Forelimb muscle (tissue), 1 donor: Measurements from ENCODE around the gene TRMT6. TPM values are rescaled to one million over a fixed set of nuclear protein-coding genes. Genes with fewer than 3 reads are reported as not detected.

ENCODE experiments used
- DNase-seq: peaks from one replicate; pipeline ENCODE4 v3.0.0-alpha.2; 2013; ENCODE audit warnings: low read depth
- polyA plus RNA-seq: library from polyadenylated mRNA; unstranded; fragments of 120-200 nt; gene quantifications from one replicate; pipeline ENCODE4 v1.2.1, GENCODE V29; 2013; ENCODE audit not compliant: insufficient read length

TRMT6 gene
- polyA plus RNA-seq, 1 donor: 11.1 TPM

DNA sequence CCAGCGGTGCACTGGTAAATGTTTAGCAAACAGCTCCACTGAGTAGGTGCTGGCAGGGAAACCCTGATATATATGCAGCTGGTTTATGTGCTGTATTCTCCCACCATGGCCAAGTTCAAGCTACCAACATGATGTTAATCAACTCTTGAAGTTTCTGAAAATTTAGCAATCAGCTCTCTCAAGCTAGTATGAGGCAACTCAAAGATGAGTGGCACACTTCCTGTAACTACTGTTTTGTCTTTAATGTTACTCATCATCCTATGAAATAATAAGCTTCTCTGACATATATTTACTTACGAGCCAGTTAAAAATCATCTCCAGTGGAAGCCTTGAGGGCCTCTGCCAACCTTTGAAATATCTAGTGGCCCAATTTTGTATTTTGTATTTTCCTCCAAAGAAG lies 54.7 kb downstream of the TRMT6 start:
- DNase-seq: no peak

GRCh38 chr20:5893621-5894020 lies 56.7 kb downstream of the TRMT6 start:
- DNase-seq: no peak

DNA sequence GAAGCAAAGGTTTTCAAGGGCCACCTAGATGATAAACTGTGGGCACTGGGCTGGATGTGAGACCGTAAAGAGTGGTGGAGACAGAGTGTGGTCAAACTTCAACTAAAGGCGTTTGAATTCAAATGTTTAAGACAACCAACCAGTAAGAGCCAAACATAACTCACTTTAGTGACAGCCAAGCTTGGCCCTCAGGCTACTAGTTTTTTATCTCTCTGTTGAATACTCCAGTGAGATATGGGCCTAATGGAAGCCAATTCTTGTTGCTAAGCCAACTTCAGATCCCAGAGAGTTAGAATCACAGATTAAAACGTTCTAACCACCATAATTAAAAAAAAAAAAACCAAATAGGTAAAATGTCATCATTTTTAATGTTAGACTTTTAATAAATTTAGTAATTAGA lies 57.3 kb downstream of the TRMT6 start:
- DNase-seq: no peak

DNA sequence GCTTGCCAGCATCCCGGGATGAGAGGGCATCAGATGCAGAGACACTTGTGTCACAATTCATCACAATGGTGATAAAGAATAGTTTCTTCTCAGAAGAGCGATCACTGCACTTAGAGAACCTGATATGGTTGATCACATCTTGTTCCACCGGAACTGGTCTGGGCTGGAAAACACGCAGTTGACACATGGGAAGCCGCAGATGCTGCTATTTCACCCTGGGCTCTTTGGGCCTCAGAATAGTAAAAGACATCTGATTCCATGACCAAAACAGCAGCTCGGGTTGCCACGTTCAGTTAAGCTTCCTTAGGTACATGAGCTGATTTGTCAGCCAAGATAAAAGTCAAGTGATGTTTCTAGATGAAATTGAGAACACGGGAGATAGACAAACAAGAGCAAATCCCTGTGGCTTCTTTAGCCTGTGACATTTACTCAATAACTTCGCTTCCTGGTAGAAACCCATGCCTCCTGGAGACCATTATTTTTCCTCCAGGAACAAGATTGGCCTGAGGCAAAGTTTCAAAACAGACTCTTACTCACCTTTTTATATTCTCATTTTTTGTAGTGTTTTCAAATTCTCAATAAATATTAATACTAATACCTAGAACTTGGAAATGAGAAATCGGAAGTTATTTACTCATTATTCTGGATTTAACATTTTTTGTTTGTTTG lies 59.4 kb downstream of the TRMT6 start:
- no peak for DNase-seq

DNA sequence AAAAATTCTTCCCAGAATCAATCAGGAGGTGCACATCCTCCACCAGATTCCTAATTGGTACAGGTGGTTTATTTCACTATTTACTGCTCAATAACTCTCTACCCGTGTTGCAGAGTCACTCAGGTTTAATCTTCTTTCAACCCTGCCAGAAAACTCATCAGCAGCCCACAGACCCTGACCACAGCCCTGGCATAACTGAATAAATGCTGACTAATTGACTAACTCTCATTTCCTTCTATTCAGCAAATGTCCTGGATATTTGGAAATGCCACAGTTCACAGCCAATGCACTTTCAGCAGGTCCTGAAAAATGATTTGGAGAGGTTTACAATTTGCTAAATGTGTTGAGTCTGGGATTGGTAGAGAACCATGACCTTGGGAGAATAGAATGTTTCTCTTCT lies 62.3 kb downstream of the TRMT6 start:
- no peak for DNase-seq

GRCh38 chr20:5887386-5887785 lies 62.9 kb downstream of the TRMT6 start:
- no peak for DNase-seq

Other genes starting within 250 kb of the TRMT6 start
- 9.2 TPM for gene SHLD1, start 200.1 kb downstream of the TRMT6 start, polyA plus RNA-seq
- 0.20 TPM for gene CHGB, start 39.0 kb downstream of the TRMT6 start, polyA plus RNA-seq
- 8.3 TPM for gene MCM8, start 119 bp upstream of the TRMT6 start, polyA plus RNA-seq
- 59.6 TPM for gene CRLS1, start 55.6 kb upstream of the TRMT6 start, polyA plus RNA-seq
- gene LRRN4, start 103.5 kb upstream of the TRMT6 start, polyA plus RNA-seq: 0.19 TPM
- gene FERMT1, start 172.5 kb upstream of the TRMT6 start, polyA plus RNA-seq: 0.18 TPM